HG02759 (cell line): ENCODE measurements around the gene COL7A1.
"Not testable (repeated sequence)": the region's sequence is repeated elsewhere in the genome, so short reads cannot be mapped to it uniquely, and the experiment has no call there.

Experiments
- ATAC-seq: cut with Tn5 transposase; IDR thresholded peaks from one replicate; pipeline ENCODE4 v1.9.1; 2021; ENCODE audit warnings: mild to moderate bottlenecking, moderate library complexity; ENCODE audit not compliant: unreplicated experiment

The COL7A1 gene

DNA sequence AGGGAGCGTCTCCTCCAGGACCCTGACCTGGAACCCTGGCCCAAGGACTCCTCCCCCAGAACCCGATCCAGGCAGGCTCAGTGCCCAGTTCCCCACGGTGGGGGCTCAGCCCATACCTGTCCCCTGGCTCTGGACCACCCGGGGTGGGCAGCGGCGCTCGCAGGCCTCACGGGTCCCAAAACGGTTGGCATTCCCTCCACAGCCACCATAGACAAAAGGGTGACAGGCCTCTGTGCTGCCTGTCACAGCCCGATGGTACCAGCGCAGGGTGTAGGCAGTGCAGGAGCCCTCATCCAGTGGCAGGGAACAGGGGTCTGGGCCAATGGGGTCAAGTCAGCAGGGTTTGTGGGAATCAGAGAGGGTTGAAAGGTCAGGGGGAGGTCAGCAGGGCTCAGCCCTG, 30.5 kb downstream of the COL7A1 start:
- no peak for ATAC-seq

DNA sequence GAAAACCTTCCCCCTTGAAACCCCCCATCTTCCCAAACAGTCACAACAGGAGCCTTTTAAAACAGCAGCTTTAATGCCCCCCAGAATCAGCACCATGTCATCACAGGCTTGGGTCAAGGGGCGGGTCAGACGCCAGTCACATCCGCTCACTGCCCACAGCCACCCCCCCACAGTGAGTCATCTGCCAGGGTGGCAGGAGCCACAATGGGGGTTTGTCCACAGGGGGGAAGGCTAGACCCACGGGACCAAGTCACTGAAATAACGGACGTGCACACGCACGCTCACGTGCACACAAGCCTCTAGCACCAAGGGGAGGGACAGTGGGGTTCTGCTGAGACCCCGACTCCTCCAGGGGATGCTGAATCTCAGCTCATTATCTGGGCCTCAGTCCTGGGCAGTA, 31.1 kb downstream of the COL7A1 start:
- no peak for ATAC-seq

DNA sequence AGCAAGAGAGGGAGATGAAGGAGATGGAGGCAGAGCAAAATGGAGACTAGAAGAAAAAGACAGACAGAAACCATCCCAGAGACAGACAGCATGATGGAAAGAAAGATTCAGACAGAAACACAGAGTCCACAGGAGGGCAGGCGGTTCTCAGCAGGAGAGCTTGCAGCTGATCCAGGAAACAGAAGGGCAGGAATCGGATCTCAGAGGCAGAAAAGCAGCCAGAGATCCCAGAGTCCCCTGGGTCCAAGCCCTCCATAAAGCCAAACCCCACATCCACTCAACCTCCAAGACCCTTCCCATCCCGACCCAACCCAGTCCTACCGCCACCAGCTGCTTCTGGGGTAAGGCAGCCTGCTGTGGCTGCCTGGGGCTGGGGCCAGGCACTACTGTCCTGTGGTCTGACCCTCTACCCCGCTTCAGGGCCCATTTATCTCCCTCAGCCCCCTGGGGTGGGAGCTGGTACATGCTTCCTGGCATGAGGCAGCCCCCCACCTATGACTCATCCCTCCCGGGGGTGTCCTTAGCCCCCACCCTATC, 31.7 kb downstream of the COL7A1 start, which contains the start of gene UCN2:
Gene UCN2 (minus strand): TSS at position 400 of the 537 bp plus-strand sequence. CDS start 657 bp downstream, outside the sequence.
- ATAC-seq = no peak

DNA sequence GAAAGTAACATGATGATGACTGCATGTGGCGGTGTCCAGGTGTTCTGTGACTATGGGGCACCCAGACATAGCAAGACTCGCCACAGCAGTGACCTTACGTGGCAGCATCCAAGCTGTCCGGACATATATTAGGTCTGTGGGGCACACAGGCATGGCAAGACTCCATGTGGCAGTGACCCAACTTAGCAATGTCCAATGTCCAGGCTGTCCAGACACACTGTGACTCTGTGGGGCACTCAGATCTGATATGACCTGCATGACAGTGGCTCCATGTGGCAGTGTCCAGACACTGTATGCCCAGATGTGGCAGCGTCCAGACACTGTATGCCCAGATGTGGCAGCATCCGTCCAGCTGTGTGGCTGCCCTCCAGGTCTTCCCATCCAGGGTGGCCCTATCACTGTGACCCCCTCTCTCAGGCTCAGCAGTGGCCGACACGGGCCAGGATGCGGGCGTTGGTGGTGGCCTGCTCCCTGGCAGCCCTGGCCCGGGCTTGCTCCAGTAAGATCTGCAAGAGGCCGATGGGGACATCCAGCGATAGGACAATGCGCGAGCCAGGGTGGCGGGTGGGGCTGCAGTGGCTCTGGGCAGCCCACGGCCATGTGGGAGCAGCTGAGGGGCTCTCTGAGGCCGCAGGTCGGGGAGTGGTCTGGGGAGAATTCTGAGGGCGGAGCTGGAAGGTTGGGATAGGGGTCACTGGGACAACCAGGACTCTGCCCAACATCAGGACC, 32.6 kb downstream of the COL7A1 start:
- no peak for ATAC-seq

DNA sequence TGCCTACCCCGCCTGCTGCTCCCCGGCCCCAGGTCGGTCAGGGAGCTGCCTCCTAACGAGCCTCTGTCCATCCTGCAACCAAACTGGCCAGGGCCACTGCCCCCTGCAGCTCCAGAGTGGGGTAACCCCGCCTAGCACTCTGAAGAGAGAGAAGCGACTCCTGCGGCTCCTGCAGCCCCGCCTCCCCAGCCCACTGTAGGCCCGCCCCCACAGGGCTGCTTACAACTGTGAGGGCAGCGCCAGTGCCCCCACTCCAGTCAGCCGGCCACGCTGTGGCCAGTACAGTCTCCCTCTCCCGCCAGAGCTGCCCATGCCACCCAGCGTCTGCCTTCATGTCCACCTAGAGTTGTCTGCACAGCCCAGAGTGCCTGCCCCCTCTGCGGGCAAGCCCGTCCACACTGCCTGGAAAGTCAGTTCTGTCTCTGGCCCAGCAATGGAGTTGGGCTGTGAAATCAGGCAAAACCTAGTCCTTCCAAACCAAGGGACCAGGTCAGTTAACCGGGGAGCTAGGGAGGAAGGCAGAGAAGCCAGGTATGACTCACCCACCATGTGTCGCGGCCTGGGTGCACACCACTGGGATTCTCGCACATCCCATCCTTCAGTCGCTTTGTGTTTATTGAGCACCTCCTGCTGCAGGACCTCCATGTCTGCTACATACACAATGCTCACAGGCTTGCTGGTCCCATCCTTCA, 33.9 kb downstream of the COL7A1 start:
- no peak for ATAC-seq

DNA sequence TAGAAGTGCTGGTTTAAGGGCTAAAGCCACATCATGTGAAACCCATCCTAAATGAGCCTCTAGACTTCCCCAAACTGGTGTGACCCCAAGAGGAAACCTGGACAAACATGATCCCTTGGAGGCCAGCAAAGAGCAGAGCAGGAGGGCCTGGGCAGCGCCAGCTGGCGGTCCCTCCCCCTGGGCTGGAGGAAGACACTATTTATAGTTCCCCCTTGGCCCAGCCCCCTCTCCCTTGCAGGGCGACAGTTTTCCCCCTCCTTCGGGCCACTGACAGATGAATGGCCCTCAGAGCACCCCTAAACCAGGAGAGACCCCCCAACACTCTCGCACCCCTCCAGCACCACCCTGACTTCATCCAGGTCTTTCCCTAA, 34.5 kb downstream of the COL7A1 start:
- ATAC-seq = no peak

DNA sequence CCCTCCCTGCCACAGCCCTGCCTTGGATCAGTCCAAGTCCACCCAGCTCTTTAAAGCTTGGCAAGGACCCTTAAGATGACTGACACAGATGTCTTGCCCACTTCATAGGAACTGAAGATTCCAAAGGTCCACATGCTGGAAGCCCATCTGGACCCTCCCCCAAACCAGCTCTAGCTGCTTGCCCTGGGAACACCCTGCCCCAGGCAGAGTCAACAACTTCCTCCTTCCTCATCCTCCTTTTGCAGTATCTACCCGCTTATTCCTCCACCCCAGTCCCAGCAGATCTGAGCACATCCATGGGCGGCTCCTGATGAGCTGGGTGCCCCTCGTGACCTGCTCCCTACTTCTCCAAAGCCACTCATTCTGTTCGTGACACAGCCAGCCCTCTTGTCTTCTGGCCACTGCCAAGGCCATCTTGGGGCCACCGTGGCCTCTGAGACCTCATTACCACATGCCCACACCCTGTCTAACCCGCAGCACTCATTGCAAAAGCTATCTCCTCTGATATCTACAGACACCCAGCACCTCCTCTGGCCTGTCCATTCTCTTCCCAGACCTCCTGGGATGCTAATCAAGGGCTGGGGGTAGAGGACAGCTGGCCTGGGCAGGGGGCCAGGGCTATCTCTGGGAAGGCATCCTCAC, 36.5 kb downstream of the COL7A1 start:
- no peak for ATAC-seq

DNA sequence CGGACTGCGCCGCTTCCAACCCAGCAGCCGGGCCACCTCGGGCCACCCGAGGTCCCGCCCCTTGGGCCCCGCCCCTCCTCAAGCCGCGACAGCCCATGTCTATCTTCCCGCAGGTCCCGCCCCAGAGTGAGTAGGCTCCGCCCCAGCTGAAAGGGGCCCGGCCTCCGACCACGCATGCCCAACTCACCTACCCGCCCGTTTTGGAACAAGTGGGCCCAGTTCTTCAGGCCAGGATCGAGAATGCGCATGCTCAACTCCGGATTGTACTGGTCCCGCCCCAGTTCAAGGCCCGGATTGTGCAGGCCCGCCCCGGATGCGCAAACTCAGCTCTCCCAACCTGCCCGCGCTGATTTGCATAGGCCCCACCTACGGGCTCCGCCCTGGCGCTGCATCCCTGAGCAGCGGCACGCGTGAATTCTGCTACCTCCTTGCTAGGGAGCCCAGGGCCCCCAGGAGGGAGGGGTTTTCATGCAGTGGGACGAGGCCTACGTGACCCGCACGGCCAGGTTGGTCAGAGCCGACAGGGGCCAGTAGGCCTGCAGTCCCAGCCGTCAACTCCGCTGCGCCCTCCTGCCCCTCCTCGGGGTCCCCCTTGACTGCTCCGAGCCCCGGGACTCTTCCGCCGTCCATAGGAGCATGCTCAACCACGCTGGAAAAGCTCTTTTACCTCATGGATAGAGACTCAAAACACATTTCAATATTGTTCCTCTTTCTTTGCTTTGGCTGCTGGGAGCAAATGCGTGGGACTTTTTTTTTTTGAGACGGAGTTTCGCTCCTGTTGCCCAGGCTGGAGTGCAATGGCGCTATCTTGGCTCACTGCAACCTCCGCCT, 38.1 kb downstream of the COL7A1 start, which contains the start of gene PFKFB4:
Gene PFKFB4 (minus strand): TSS at position 8 of the 831 bp plus-strand sequence. CDS start 26 bp downstream, outside the sequence.
- peak; percentile 90 for ATAC-seq

DNA sequence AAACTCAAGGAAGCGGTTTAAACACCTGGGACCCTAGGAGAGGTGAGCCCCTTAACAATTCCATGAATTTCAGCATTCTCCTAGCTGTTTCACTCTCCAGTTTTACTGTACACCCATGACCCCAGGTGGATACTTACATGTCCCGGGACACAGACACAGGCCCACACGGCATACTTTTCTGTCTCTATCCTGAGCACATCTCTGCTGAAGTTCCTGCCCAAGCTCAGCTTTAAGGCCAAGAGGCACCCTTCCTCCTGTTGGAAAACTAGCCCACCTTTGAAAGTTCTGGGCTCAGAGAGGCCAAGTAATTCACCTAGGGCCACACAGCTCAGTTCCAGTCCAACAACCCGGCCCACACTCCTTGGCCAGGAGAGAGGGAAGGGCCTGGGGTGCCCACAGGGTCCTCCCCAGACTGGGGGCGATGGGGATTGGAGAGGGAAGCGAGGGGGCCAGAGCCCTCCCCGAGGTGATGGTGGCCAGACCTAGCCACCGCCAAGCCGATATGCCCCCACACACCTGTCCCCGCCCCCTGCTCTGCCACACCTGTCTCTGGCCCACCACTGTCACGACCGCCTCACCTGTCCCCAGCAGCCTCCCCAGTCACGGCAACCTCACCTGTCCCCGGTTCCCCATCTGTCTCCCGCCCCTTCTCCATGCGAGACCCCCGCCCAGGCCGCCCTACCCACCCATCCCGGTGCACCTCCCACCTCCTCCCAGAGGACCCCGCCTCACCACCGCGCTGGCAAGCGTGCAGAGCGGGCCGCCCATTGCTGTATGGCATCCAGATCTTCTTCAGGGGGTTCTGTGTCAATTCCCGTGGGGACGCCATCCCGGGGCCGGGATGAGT, 39.0 kb downstream of the COL7A1 start:
- no peak for ATAC-seq

DNA sequence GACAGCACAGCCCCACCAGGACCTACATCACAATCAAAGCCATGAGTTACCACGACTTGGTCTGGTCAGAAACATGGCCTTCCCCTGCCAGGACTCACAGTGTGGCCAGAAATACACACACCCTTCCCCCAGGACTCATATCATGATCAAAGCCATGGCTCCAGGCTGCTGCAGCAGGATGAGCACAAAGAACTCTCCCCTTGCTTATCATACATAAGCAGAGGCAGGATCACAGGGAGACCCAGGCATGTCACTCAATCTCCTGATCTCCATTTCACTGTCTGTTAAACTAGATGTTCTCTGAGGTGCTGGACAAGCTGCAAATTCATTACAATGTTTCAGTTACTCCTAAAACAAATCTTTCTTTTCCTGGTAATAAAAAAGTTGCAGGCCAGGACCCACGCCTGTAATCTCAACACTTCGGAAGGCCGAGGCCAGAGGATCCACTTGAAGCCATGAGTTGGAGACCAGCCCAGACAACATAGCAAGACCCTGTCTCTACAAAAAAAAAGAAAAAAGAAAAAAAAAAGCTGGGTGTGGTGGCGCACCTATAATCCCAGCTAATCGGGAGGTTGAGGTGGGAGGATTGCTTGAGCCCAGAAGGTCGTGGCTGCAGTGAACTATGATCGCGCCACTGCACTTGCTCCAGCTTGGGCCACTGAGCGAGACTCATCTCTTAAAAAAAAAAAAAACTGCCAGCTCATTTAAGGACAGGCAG, 39.7 kb downstream of the COL7A1 start:
- ATAC-seq = no peak

DNA sequence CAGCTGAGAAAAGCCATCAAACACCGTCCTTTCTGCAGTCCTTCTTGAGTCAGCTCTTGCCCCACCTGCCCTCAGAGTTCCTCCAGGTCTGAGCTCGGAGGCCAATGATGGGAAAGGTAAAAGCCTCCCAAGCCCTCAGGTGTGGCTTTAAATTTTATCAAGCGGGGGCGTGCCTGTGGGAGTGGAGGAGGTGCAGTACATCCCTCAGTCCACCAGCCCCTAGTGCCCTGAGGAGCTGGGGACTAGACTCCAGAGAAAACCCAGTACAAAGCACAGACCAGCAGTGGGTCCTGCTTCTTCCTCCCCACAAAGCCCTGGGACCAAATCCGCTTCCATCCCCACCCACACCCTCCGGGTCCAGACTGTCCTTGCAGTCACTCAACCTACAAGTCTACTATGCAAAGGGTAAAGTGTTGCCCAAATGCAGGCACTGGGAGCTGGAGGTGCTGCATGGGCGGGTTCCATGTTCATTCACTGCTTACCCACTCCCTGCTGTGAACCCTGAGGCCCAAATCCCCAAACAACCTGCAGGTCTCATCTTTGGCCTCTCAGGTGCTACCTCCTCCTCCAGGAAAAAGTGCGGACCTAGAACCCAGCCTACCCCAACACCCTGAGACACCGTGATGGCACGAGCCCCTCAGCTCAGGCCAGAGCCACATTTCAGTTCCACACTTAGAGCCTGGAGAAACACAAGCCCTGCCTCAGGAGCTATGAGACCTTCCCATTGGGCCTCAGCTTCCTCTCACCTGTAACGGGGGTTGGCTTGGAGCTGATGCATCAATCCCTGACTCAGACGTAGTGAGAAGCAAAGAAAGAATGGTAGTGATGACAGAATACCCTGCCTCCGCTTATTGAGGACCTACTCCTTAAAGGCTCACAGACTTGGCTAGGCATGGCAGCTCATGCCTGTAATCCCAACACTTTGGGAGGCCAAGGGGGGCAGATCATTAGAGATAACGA, 41.0 kb downstream of the COL7A1 start:
- ATAC-seq = no peak

DNA sequence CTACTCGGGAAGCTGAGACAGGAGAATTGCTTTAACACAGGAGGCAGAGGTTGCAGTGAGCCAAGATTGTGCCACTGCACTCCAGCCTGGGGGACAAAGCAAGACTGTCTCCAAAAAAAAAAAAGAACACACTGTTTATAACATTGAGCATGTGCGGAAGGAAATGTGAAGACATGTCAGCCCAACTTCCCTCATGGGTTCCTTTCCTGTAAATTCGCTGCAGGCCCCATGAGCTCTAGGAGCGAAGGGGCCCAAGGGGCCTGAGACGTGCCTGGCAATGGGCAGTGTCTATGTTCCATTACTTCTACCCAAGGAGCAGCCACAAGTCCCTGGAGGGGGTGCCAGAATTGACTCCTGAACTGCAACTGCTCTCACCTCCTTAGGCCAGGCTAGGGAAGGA, 41.8 kb downstream of the COL7A1 start:
- no peak for ATAC-seq

DNA sequence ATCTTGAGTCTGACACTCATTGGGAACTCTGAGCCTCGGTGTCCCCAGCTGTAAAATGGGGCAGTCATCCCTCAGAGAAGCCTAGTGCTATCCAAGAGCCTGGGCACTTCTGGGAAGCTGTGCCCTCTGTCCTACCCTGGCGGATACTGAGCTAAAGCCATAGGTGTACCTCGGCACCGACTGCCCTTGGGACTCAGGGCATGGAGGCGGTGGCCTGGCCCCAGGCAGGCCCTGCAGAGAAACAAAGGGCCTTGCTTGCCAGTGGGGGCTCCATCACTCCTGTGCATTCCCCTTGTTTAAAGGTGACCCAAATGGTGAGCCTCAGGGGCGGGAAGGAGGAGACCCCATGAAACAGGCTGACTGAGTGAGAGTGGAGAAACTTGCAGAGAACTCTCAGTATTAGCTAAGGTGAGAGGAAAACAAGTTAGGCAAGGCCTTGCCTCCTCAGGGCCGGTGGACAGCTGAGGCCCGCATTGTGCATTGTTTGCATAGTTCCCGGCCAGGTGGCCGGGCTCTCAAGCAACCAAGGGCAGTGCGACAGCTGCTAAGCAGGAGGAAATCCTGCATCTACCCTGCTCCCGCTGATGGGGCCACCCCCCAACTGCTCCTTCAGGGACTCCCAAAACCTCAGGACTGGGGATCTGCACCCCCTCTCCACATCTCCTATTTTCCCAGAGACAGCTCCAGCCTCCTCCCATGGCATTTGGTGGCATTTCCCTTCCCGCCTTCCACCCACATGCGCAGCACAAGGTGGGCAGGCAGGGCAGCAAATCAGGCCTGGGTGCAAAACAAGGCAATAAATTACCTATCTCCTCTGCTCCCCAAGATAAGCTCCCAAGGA, 42.8 kb downstream of the COL7A1 start:
- no peak for ATAC-seq

DNA sequence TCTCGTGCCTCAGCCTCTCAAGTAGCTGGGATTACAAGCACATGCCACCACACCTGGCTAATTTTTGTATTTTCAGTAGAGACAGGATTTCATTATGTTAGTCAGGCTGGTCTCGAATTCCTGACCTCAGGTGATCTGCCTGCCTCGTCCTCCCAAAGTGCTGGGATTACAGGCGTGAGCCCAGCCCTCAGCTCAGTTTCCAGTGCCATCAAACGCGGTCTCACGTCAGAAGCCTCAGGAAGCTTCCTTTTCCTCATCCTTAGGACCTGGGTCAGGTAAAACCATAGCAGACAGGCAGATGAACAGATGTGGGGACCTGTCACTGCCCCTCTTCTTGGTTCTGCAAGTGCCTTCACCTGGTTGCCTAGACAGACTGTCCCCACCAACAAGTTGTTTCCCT, 43.5 kb downstream of the COL7A1 start:
- ATAC-seq = not testable (repeated sequence)

DNA sequence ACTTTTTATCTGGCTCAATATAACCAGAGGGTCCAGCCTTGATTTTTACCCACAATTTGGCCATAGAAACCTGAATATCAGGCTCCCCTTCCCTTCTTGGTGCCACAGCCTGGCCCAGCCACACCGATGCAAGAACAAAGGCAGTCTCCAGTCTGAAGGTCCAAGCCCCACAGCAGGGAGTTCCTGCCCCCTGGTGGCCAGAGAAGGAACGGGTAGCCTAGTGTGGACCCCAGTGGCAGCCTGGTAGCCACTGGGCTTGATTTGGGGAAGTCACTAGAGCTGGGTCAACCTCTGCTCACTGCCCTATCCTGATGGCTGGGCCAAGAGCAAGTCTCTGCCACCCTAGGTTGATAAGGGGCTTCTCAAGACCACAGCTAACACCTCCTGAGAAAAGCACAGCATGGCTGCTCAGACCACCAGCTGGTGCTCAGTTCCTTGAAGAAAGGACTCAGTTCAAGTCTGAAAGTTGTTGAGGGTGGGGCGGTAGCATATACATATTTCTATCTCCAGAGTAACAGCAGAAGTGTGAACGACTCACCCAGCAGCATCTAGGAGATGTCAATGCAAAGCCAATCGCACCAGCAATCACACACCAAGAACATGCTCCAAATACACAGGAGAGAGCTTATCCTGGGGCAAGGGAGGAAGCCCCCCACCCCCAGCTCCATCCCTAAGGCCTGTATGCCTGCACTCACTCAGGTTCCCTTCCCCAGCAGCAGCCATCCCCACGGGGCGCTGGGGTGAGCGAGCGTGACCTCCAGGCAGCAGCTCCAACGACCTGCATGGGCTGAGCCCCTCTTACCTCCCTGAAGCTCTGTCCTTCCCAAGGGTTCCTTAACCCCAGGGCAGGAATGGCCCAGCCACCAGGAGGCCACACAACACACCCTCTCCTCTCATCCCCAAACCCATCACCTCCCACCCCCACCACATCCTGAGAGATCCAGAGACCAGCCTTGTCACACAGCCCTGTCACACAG, 46.1 kb downstream of the COL7A1 start:
- peak; percentile 76 for ATAC-seq

DNA sequence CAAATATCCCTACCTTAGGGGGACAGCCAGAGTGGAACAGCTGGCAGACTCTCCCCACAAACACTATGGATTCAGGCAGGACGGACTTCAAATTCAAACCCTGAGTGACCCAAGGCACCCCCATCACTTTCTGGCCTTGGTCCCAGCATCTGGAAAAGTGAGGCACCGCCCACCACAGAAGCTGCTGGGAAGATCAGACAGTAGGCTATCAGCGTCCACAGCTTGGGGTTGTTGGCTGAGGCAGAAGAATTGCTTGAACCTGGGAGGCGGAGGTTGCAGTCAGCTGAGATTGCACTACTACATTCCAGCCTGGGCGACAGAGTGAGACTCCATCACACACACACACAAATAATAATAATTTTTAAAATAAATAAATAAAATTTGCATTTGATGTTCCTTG, 47.0 kb downstream of the COL7A1 start:
- ATAC-seq = no peak
